NOMO-1 (cell line): ENCODE data around the gene PCYOX1L.
A peak's percentile ranks its signal among the peaks of the same experiment; 100 is the strongest.

Experiments
- DNase-seq, 2 experiments: peaks; one replicate each; lab custom pipeline; 2025; ENCODE audit not compliant: unreplicated experiment in 2 of 2; lab: John Stamatoyannopoulos, UW

PCYOX1L gene

DNA sequence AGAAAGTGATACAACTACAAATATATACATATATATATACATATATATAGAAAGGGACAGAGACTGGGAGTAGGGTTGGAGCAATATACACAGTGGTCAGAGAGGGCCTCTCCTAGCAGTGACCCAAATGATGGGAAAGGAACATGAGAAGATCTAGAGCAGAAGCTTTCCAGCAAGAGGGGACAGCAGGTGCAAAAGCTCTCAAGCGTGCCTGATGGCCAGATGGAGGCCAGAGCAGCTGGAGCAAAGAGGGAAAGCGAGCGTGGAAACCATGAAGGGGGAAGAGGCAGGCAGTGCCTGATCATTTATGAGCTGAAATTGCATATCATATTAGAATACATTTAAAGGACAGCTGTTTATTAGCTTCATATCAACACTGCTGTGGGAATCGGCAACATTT lies 20.1 kb upstream of the PCYOX1L start:
- DNase-seq, result no peak

DNA sequence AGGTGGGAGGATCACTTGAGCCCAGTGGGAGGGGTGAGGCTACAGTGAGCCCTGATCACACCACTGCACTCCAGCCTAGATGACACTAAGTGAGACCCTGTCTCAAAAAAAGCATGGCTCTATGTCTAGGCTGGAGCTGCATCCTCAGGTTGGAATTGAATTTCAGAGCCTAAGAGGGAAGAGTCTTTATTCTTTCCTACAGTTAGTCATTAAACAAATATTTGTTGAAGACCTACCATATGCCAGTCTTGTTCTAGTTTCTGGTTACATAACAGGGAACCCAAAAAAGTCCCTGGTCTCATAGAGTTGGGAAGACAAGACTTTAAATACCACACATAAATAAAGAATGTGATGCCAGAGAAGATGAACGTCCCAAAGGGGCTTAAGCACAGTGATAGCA lies 19.5 kb upstream of the PCYOX1L start:
- no peak for DNase-seq

DNA sequence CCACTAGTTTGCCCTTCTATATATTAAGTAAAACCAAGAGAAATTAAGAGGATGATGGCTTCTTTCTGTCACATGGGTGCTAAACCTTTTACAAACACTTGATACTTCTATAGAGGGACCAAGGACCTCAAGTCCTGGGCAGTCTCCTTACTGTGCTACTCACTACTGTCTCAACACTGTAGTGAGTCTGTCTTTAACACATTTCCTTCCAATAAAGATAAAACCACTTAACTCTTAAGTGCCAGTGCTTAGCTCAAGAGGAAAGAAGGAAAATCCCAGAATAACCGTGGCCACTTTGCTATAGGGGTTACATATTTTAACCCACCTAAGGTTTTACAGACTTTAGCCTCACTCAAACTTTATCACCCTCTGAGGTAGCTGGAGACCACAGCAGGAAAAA lies 16.9 kb upstream of the PCYOX1L start:
- no peak for DNase-seq

DNA sequence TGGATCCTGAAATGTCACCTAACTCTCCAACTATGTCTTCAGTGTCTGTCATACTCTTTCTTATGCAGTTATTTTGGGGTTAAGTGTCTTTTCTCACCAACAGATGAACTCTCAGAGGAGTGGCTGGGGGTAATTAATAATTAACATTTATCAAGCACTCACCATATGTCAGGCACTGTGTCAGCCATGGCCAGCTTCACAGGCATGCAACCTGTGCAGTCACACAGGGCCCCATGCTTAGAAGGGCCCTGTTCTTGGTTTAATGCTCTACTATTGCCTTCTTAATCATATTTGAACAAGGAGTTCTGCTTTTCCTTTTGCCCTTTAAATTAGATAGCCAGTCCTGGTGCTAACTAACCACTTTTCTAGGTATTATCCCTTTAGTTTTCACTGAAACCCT lies 16.0 kb upstream of the PCYOX1L start:
- DNase-seq, result no peak

DNA sequence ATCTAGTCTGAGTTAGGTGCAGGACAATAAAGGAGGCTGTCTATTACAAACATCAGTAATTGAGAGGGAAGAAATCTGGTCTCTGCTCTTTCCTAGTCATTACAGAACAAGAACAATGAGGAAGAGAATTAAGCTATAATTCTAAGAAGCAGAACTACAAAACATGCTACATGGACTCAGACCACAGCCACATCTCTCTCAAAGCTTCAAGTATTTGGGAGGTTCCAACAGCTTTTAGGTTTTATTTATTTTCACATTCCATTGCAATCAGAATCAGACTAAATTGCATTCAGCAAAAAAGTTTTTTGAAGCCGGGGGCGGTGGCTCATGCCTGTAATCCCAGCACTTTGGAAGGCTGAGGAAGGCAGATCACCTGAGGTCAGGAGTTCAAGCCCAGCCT lies 13.7 kb upstream of the PCYOX1L start:
- peak in 1 of 2 experiments; percentile 58 for DNase-seq

DNA sequence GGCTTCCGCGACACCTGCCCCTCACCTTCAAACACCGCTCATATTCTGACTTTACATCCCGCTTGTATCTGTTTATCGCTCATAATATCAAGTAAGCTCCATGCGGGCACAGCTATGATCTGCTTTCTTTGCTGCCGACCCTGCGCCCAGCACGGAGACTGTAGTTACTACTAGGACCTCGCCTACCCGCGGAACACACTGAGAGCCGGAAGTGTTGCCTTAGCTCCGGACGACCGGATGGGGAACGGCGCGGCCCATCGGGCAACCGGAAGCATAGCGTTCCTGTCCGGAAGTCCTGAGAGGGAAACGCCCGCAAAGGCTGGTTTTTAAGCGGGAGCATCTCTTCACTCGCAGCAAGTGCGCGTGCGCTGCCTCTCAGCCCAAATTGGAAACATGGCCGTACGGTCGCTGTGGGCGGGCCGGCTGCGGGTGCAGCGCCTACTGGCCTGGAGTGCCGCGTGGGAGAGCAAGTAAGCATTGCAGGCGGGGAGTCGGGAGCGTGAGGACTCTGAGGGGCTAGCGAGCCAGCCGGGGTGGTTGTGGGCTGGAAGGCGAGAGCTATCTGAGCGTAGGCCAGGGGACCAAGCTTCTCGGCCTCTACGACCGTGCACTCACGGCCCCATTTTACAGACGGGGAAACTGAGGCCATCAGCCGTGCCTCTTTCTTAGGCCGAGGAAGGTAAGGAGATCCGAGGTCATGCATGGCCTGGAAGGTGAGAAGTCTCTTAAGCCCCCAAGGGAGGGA lies 12.5 kb upstream of the PCYOX1L start, which contains the start of gene GRPEL2:
Gene GRPEL2, plus strand, starts transcription at position 353 of the 745 bp plus-strand sequence. Its CDS starts 41 bp downstream, at position 394.
- DNase-seq, result peak; percentile 93 to 97

DNA sequence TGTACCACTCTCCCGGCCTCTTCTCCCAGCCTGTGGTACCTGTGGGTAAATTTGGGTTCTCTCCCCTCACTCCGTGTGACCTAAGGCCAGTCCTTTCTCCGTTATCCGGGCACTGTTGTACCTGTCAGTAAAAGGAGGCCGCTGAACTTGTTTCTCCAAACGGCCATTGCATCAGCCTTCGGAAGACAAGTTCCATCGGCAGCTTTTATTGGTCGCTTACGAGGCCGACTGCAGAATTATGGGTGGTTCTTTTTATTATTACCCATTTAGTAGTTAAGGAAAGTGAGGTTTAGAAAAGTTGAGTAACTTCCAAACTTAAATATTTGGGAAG lies 12.0 kb upstream of the PCYOX1L start:
- DNase-seq, result peak in 1 of 2 experiments; percentile 25

DNA sequence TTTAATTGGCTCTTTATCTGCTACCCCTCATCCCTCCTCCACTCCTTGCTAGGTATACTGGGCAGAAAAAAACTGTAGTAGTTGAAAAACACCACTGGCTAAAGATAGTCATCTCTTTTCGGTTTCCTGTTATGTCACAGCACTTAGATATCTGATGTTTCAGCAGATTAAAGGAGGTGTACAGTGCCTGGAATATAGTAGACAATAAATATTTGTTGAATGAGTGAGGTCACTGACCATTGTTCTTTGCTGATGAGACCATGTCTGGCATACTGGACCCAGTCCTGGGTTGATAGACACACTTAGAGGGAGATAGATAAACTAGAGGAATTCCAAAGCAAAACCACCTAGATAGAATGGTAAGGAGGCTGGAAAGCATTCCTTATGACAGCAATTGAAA lies 9.3 kb upstream of the PCYOX1L start:
- DNase-seq, result no peak

DNA sequence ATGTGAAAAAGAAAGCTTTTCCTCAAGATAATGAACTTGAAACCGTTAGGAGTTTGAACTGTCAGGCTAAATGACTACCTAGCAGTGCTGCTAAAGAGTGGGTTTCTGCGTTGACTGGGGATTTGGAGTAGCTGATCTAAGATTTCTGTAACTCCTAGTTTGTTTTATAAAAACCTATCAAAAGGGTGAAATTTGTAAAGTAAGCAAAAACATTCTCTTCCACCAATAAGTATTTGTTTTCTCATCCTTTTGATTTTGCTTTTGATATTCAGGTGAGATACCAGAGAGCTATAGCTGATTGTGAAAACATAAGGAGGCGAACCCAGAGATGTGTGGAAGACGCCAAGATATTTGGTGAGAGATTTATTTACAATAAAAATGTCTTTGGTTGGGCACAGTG lies 8.5 kb upstream of the PCYOX1L start:
- DNase-seq, result no peak

DNA sequence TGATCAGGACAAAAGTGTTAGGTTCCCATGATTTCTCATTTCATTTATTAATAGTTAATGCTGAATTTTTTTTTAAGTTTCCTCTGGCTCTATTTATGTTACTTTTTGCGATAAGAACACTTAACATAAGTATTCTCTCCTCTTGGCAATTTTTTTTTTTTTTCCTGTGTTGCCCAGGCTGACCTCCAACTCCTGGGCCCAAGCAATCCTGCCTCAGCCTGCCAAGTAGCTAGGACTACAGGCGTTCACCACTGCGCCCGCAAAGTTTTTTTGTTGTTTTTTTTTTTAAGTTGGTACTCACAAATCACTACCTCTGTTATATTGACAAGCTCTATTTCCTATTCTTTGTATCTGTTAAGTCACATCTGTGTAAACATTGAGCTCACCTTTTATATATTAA lies 5.7 kb upstream of the PCYOX1L start:
- no peak for DNase-seq

DNA sequence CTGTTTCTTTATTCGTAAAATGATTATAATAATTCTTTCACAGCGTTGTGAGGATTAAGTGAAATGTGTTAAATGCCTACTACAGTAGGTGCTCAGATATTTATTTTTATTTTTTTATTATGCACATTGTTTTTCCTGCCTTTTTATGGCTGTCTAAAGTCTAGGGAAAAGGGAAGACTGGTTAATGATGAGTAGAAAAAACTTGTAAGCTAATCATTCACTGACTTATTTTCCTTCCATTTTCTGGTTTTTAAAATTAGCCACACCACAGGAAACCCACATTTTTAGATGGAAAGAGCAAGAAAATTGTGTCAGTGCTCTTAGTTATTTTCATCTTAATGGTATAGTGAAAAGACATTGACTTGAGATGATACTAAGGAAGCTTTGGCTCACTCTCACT lies 3.9 kb upstream of the PCYOX1L start:
- DNase-seq, result no peak

DNA sequence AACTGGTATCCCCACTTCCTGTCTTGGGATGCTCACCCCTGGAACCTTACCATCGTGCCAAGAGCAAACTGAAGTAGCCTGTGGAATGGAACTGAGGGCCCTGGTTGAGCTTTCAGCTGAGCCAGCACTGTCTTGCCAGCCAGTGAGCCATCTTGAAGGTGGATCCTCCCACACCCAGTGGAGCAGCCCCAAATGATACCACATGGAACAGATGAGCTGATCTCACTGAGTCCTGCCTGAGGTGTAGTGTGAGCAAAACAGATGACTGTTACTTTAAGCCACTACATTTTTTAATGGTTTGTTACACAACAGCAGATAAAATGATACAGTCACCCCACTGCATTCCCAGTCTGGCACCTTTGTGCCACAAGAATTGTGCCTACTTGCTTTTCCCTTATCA lies 2.2 kb upstream of the PCYOX1L start:
- no peak for DNase-seq

DNA sequence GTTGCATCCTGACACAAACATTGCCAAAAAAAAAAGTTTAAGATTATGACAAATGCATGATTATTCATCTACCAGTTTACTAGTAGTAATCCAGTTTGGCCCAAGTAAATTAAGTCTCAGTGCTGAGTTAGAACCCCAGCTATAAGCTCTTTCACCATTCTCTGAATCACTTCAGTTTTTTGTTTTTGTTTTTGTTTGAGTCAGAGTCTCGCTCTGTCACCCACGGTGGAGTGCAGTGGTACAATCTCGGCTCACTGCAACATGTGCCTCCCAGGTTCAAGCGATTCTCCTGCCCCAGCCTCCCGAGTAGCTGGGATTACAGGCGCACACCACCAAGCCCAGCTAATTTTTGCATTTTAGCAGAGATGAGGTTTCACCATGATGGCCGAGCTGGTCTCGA lies 1.5 kb upstream of the PCYOX1L start:
- DNase-seq, result no peak

DNA sequence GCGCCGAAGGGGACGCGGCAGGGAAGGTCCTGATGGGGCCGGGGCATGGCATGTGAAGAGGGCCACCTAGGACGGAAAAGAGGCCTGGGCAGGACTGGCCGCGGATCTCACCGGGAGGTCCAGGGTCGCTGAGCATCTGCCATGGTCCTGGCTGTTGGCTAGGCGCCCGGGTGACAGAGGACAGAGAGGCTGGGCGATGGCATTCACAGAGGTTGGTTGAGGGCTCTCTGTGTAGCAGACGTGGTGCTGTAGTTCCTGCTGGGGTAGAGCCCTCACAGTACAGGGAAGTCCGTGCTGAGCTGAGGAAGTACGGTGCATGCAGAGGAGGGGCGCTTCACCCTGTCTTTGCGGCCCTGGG lies 427 bp downstream of the PCYOX1L start:
- DNase-seq, result peak; percentile 48 to 69

DNA sequence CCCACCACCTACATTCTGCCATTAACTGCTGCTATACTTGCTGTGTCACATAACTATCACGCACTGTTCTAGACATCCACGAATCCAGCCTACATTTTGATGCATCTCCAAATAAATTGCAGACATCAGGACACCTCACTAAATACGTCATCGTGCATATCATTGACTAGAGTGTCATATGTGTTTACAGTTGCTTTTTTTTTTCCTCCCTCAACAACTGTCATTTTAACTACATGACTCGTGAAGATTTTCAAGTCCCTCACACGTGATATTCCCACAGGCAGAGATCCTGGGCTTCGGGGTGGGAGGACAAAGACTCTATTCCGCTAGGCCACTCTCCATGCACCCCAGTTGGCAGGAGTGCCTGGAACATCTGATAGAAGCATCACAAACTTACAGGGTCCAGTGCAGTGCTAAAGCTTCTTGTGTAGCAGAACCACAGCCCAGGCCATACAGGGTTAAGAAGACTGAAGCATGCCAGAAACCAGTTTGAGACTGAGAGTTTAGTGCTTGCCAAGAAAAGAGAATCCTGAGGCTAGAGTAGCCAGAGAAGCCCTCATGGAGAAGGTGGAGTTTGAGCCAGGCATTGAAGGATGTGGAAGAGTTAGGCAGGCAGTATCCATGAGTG lies 1.1 kb downstream of the PCYOX1L start:
- no peak for DNase-seq

DNA sequence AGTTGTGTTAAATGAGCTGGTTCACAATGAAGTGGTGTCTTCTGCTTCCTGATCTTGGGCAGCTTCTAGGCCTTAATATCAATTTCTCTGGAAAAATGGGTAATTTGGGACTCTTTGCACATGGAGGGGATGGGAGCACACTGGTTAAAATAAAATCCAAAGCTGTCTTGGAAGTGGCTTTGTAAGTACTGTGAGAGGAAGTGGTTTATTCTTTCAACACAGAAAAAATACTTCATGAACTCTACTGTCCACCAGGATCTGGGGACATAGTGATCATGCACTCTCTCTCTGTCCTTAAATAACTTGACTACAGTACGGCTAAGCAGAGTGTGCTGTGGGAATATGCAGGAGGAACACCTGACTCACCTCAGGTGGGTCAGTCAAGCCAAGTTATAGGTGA lies 2.4 kb downstream of the PCYOX1L start:
- peak in 1 of 2 experiments; percentile 41 for DNase-seq

DNA sequence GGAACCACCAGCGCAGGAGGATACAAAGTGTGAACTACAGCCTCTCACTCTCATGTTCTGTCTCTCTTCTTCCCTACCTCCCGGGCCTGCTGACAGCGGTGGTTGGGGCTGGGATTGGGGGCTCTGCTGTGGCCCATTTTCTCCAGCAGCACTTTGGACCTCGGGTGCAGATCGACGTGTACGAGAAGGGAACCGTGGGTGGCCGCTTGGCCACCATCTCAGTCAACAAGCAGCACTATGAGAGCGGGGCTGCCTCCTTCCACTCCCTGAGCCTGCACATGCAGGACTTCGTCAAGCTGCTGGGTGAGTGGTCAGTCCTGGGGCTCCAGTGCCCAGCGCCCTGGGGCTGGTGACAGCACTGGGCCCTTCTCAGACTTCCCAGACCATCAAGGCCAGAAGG lies 4.7 kb downstream of the PCYOX1L start:
- DNase-seq, result no peak

DNA sequence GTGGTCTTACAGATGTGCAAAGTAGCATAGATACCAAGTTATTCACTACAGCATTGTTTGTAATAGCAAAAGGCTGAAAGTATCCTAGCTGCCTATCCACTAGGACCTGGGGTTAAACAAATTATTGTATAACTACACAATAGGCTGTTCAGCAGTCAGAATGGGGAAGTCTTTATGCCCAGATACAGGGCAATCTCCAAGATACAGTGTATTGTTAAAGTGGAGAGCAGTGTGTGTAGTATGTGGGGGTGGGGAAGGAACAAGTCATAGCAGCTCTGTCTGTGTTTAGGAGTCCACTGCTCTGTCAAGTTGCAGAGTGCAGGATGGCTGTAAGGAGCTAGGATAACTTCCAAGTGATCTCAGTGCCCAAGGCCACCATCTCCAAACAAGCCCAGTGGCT lies 5.5 kb downstream of the PCYOX1L start:
- DNase-seq, result peak in 1 of 2 experiments; percentile 4

DNA sequence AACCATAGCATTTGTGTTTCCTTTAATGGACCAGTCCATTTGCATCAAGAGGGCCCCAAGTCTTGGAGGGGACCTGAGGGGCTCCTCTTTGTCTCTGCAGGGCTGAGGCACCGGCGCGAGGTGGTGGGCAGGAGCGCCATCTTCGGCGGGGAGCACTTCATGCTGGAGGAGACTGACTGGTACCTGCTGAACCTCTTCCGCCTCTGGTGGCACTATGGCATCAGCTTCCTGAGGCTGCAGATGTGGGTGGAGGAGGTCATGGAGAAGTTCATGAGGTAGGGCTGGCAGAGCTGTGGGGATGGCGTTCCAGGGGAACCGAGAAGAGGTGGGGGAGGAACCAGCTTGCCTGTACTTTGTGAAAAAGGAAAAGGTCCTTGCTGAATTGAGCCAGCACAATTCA lies 6.1 kb downstream of the PCYOX1L start:
- DNase-seq, result no peak

DNA sequence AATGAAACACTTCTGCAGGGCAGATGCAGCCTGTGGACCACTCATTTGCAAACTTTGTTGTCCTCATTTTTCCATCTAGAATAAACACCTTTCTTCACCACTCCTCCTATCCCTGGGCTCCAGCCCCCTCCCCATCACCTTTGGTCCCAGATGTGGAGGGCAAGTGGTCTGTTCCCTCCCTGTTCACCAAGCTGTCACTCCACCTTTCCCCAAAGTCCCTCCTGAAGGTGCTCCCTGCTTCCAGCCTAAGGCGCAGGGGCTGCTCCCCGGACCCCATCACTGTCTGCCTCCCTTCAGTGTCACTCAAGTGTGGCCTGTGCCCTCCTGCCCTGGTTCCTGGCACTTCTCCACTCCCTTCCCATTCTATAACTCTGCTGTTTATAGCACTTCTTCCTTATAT lies 6.9 kb downstream of the PCYOX1L start:
- no peak for DNase-seq

DNA sequence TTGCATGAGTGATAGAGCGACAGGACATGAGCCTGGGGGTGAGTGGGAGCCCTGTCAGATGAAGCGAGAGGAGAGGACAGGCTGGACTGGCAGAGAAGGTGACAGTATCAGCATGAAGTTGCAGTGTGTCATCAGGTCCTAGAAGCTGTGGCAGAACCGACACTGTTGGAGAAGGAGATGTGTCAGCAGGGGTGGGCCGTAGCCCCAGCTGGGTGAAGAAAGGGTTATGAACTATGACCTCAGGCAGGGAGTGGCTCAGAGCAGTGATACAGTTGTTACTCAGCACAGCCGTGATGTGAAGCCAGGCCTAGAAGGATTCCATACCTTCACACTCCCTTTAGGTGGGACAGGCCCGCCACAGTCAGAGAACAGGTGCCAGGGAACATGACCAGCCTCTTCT lies 7.6 kb downstream of the PCYOX1L start:
- DNase-seq, result no peak

DNA sequence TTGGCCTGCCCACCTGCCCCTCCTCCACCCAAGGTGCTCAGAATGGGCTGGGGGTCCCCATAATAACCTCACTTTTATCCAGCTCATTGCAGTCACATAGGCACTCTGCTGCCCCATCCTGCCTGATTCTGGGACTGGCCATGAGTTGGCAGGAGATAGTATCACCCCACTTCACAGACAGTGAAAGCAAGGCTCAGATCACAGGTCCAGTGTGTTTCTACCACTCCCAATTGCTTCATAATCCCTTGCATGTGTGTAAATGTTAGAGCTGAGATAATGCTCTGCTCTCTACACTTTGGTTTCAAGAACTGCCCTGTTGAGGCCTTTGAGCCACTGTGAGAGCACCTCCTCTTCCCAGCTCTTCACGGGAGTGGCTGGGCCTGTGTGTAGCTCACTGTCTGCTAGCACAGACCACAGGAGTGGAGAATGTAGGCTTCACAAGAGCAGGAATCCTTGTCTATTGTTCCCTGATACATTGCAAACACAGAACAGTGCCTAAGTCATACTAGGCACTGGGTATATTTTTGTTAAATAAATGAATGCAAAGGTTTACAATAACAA lies 8.4 kb downstream of the PCYOX1L start:
- DNase-seq, result no peak
